Measurements from ENCODE around the gene PATE1.
"Not testable (repeated sequence)": the region's sequence is repeated elsewhere in the genome, so short reads cannot be mapped to it uniquely, and the experiment has no call there.

The PATE1 gene

GRCh38 chr11:125745979-125746378 is at the start of gene PATE1:
TSS of gene PATE1 (plus strand) at chr11:125746279. CDS start at chr11:125746305, 26 bp downstream.
- DNase-seq, result no peak

- DNase-seq, result no peak
These were observed 45.0 kb upstream of the PATE1 start for GRCh38 chr11:125701018-125701610.

GRCh38 chr11:125701858-125702621 is 44.0 kb upstream of the PATE1 start:
- no peak for DNase-seq

GRCh38 chr11:125704686-125705085 is 41.4 kb upstream of the PATE1 start:
- DNase-seq, result not testable (repeated sequence)

GRCh38 chr11:125720781-125721180 is 25.3 kb upstream of the PATE1 start:
- DNase-seq, result peak; percentile 8

- DNase-seq, result no peak
These were observed 22.0 kb upstream of the PATE1 start for GRCh38 chr11:125724125-125724524.

GRCh38 chr11:125728969-125729368 is 17.1 kb upstream of the PATE1 start:
- DNase-seq, result no peak

GRCh38 chr11:125740617-125741016 is 5.5 kb upstream of the PATE1 start:
- no peak for DNase-seq

GRCh38 chr11:125743681-125744080 is 2.4 kb upstream of the PATE1 start:
- no peak for DNase-seq

GRCh38 chr11:125750629-125751028 is 4.5 kb downstream of the PATE1 start:
- DNase-seq, result no peak

GRCh38 chr11:125756050-125756449 is 10.0 kb downstream of the PATE1 start:
- no peak for DNase-seq

- no peak for DNase-seq
These were observed 16.4 kb downstream of the PATE1 start for GRCh38 chr11:125762445-125762844.

GRCh38 chr11:125763483-125763882 is 17.4 kb downstream of the PATE1 start:
- DNase-seq, result no peak

GRCh38 chr11:125766251-125766650 is 20.2 kb downstream of the PATE1 start:
- no peak for DNase-seq

- DNase-seq, result no peak
These were observed 22.4 kb downstream of the PATE1 start for GRCh38 chr11:125768336-125769046.

- DNase-seq, result no peak
These were observed 24.5 kb downstream of the PATE1 start for GRCh38 chr11:125770583-125770982.

GRCh38 chr11:125772834-125773505 is 26.9 kb downstream of the PATE1 start:
- DNase-seq, result no peak

GRCh38 chr11:125773516-125773915 is 27.4 kb downstream of the PATE1 start:
- no peak for DNase-seq

GRCh38 chr11:125777309-125777708 is 31.2 kb downstream of the PATE1 start:
- DNase-seq, result no peak

- DNase-seq, result no peak
These were observed 32.6 kb downstream of the PATE1 start, which contains the start of gene PATE2 for GRCh38 chr11:125778728-125779127. TSS of gene PATE2 (minus strand) at chr11:125778828. CDS start at chr11:125778773, 55 bp downstream.

- no peak for DNase-seq
These were observed 38.6 kb downstream of the PATE1 start for GRCh38 chr11:125784678-125785077.

GRCh38 chr11:125787827-125788226 is 41.7 kb downstream of the PATE1 start, which contains the start of gene PATE3:
TSS of gene PATE3 (plus strand) at chr11:125788127. CDS start at chr11:125788152, 25 bp downstream.
- DNase-seq, result no peak

- DNase-seq, result no peak
These were observed 44.7 kb downstream of the PATE1 start for GRCh38 chr11:125790825-125791224.

Measured in T1000 (cell line).